ENCODE data around the gene LSAMP. TPM values are rescaled to one million over a fixed set of nuclear protein-coding genes. Genes with fewer than 3 reads are reported as not detected.

Gene LSAMP
- total RNA-seq, 1 donor from 2014 or later: 10.2 TPM

- no peaks in the 10 kb centered on the region for H3K36me3 ChIP-seq (ENCODE audit: control insufficient read depth, insufficient read depth, low read length)
- TF ChIP-seq, protein P1, sequence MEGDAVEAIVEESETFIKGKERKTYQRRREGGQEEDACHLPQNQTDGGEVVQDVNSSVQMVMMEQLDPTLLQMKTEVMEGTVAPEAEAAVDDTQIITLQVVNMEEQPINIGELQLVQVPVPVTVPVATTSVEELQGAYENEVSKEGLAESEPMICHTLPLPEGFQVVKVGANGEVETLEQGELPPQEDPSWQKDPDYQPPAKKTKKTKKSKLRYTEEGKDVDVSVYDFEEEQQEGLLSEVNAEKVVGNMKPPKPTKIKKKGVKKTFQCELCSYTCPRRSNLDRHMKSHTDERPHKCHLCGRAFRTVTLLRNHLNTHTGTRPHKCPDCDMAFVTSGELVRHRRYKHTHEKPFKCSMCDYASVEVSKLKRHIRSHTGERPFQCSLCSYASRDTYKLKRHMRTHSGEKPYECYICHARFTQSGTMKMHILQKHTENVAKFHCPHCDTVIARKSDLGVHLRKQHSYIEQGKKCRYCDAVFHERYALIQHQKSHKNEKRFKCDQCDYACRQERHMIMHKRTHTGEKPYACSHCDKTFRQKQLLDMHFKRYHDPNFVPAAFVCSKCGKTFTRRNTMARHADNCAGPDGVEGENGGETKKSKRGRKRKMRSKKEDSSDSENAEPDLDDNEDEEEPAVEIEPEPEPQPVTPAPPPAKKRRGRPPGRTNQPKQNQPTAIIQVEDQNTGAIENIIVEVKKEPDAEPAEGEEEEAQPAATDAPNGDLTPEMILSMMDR (IDR thresholded peaks at IDR 0.05; ENCODE audit: insufficient read depth, low read length, poor library complexity, severe bottlenecking): no peak
- H3K4me3 ChIP-seq (ENCODE audit: low read depth, low read length): no peak overlapping the region
- no peaks in the 10 kb centered on the region for H3K27me3 ChIP-seq (ENCODE audit: control insufficient read depth, insufficient read depth, low read length)
- no peak for DNase-seq (ENCODE audit: low read depth)
Observed at GRCh38 chr3:116020989-116021388, 424.3 kb downstream of the LSAMP start.

DNA sequence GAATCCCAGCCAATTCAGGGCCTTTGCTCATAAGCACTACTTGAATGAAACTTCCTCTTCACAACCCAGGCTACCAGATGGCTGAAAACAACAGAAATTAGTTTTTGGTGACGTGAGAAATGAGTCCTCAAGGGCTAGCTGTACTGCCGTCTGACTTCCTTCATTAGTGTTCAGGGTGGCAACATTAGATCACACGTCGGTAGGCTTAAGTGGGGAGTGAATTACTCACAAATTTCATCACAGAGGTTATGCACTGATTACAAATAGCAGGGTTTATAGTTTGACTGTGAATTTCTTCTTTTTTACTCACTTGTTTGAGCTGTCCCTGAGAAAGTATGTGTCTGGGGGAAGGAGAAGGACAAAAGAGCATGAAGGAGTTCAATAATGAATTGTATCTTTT, 424.8 kb downstream of the LSAMP start:
- H3K36me3 ChIP-seq (ENCODE audit: control insufficient read depth, insufficient read depth, low read length): no peaks in the 10 kb centered on the region
- TF ChIP-seq, protein P1 (IDR thresholded peaks at IDR 0.05; ENCODE audit: insufficient read depth, low read length, poor library complexity, severe bottlenecking): no peak
- H3K27me3 ChIP-seq (ENCODE audit: control insufficient read depth, insufficient read depth, low read length): no peaks in the 10 kb centered on the region
- no peak for DNase-seq (ENCODE audit: low read depth)
- no peak overlapping the region for H3K4me3 ChIP-seq (ENCODE audit: low read depth, low read length)

- H3K36me3 ChIP-seq (ENCODE audit: control insufficient read depth, insufficient read depth, low read length): no peaks in the 10 kb centered on the region
- DNase-seq (ENCODE audit: low read depth): no peak
- H3K4me3 ChIP-seq (ENCODE audit: low read depth, low read length): no peak overlapping the region
- no peaks in the 10 kb centered on the region for H3K27me3 ChIP-seq (ENCODE audit: control insufficient read depth, insufficient read depth, low read length)
- TF ChIP-seq, protein P1 (IDR thresholded peaks at IDR 0.05; ENCODE audit: insufficient read depth, low read length, poor library complexity, severe bottlenecking): no peak
Observed at GRCh38 chr3:116019254-116019763, 426.0 kb downstream of the LSAMP start.

DNA sequence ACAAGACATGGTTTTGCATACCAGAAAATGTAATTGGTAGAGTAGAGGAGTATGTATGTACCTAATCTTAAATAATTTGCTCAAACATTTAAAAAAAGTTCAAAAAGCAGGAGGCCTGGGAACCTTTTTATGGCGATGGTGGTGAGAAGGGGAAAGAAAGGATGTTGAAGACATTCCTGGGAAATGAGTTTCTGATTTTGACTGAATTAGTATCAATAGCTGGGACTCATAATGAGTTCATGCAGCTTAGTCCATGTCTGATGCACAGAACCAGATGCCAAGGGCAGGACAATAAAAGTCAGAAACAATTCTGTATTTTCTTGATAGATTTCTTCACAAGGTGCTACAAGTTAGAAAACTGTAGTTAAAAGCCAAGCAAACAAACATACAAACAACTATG, 426.6 kb downstream of the LSAMP start:
- H3K4me3 ChIP-seq (ENCODE audit: low read depth, low read length): no peak overlapping the region
- DNase-seq (ENCODE audit: low read depth): no peak
- TF ChIP-seq, protein P1 (IDR thresholded peaks at IDR 0.05; ENCODE audit: insufficient read depth, low read length, poor library complexity, severe bottlenecking): no peak
- no peaks in the 10 kb centered on the region for H3K27me3 ChIP-seq (ENCODE audit: control insufficient read depth, insufficient read depth, low read length)
- H3K36me3 ChIP-seq (ENCODE audit: control insufficient read depth, insufficient read depth, low read length): no peaks in the 10 kb centered on the region

DNA sequence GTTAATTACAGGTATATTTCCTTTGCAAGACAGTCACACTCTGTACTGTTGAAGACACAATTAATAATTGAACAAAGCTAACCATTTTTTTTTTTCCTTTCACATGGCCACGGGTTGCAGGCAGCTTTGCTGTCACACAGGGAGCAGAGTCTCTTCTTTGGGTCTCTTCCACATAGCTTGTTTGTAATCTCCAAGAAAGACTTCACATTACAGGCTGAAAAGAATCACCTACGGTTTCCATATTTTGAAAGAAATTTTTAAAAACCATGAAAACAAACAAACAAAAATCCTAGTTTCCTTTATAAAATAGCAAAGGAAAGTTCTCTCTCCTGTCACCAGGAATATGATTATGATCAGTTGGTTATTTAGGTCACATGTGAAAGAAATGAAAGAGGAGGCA, 429.4 kb downstream of the LSAMP start:
- DNase-seq (ENCODE audit: low read depth): no peak
- TF ChIP-seq, protein P1 (IDR thresholded peaks at IDR 0.05; ENCODE audit: insufficient read depth, low read length, poor library complexity, severe bottlenecking): no peak
- Histone ChIP-seq H3K27me3 (ENCODE audit: control insufficient read depth, insufficient read depth, low read length) (no peaks in the 10 kb centered on the region), H3K36me3 (ENCODE audit: control insufficient read depth, insufficient read depth, low read length) (no peaks in the 10 kb centered on the region), H3K4me3 (ENCODE audit: low read depth, low read length) (no peak overlapping the region)

DNA sequence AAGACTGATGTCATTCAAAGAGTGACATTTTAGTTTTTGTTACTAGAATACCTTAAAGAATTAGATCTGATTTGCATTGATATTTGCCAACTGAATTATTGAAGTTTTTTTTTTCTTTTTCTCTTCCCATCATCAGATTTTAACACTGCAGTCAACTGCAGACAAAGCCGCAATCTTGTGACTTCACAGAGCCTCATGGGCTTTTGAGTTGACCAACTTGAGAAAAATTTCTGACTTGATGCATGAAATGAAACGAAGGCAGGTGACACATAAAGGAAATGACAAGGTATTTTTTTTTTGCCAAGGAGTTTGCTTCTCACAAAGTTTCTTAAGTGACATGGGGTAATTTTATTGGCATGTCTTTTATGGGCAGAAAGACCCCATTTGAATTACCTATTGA, 438.3 kb downstream of the LSAMP start:
- Histone ChIP-seq H3K36me3 (ENCODE audit: control insufficient read depth, insufficient read depth, low read length) (no peaks in the 10 kb centered on the region), H3K27me3 (ENCODE audit: control insufficient read depth, insufficient read depth, low read length) (no peaks in the 10 kb centered on the region), H3K4me3 (ENCODE audit: low read depth, low read length) (no peak overlapping the region)
- DNase-seq (ENCODE audit: low read depth): no peak
- TF ChIP-seq, protein P1 (IDR thresholded peaks at IDR 0.05; ENCODE audit: insufficient read depth, low read length, poor library complexity, severe bottlenecking): no peak

Data from kidney epithelial cell (primary cell).